WTC11 (cell line): Measurements from ENCODE around the gene CHTOP. TPM values are rescaled to one million over a fixed set of nuclear protein-coding genes. Genes with fewer than 3 reads are reported as not detected.
A peak's percentile ranks its signal among the peaks of the same experiment; 100 is the strongest.

Source experiments
- CBFB ChIP-seq: sonication (generic); formaldehyde crosslinking; IDR thresholded peaks from 2 replicates; pipeline ENCODE4 v1.8.1; 2022; ENCODE audit warnings: mild to moderate bottlenecking, low read depth, missing genetic modification reagents
- EMX1 ChIP-seq: fragments of 250-450 bp; sonication (Bioruptor Pico); IDR thresholded peaks from 2 replicates; pipeline ENCODE4 v1.8.0; 2021; ENCODE audit warnings: mild to moderate bottlenecking
- ESRRA ChIP-seq: sonication (generic); formaldehyde crosslinking; IDR thresholded peaks from 2 replicates; pipeline ENCODE4 v1.8.1; 2022; ENCODE audit warnings: mild to moderate bottlenecking, missing genetic modification reagents, borderline replicate concordance
- FOXJ3 ChIP-seq: sonication (generic); formaldehyde crosslinking; IDR thresholded peaks from 2 replicates; pipeline ENCODE4 v1.9.0; 2021; ENCODE audit warnings: missing genetic modification reagents, mild to moderate bottlenecking, borderline replicate concordance
- GABPB1 ChIP-seq: sonication (generic); formaldehyde crosslinking; IDR thresholded peaks from 2 replicates; pipeline ENCODE4 v1.8.1; 2023; ENCODE audit warnings: mild to moderate bottlenecking, missing genetic modification reagents
- IRF2 ChIP-seq: sonication (generic); formaldehyde crosslinking; IDR thresholded peaks from 2 replicates; pipeline ENCODE4 v1.8.0; 2022; ENCODE audit warnings: low read depth, missing genetic modification reagents, borderline replicate concordance
- JAZF1 ChIP-seq: fragments of 250-450 bp; sonication (Bioruptor Pico); IDR thresholded peaks from 2 replicates; pipeline ENCODE4 v1.9.0; 2021; ENCODE audit warnings: moderate library complexity, mild to moderate bottlenecking, inconsistent platforms
- MXD4 ChIP-seq: fragments of 250-450 bp; sonication (Bioruptor Pico); IDR thresholded peaks from 2 replicates; pipeline ENCODE4 v1.8.0; 2021; ENCODE audit warnings: mild to moderate bottlenecking, moderate library complexity, borderline replicate concordance
- NFE2L1 ChIP-seq: sonication (generic); formaldehyde crosslinking; IDR thresholded peaks from 2 replicates; pipeline ENCODE4 v1.8.1; 2023; ENCODE audit warnings: missing genetic modification reagents
- PRRX2 ChIP-seq: fragments of 250-450 bp; sonication (Bioruptor Pico); IDR thresholded peaks from 2 replicates; pipeline ENCODE4 v1.8.0; 2021; ENCODE audit warnings: mild to moderate bottlenecking
- RORB ChIP-seq: fragments of 250-450 bp; sonication (Bioruptor Pico); IDR thresholded peaks from 2 replicates; pipeline ENCODE4 v1.9.0; 2021; ENCODE audit warnings: mild to moderate bottlenecking
- SMAD3 ChIP-seq: sonication (generic); formaldehyde crosslinking; IDR thresholded peaks from 2 replicates; pipeline ENCODE4 v1.8.0; 2022; ENCODE audit warnings: missing genetic modification reagents, mild to moderate bottlenecking, borderline replicate concordance
- SMAD4 ChIP-seq: sonication (generic); formaldehyde crosslinking; IDR thresholded peaks from 2 replicates; pipeline ENCODE4 v1.8.0; 2022; ENCODE audit warnings: mild to moderate bottlenecking, missing genetic modification reagents
- SP1 ChIP-seq: sonication (generic); formaldehyde crosslinking; conservative IDR thresholded peaks from 2 replicates; pipeline ENCODE4 v1.8.1; 2022; ENCODE audit warnings: missing genetic modification reagents
- TEAD1 ChIP-seq: sonication (generic); formaldehyde crosslinking; IDR thresholded peaks from 2 replicates; pipeline ENCODE4 v1.8.0; 2022; ENCODE audit warnings: mild to moderate bottlenecking, missing genetic modification reagents
- ZBTB21 ChIP-seq: sonication (generic); formaldehyde crosslinking; IDR thresholded peaks from 2 replicates; pipeline ENCODE4 v1.8.1; 2023; ENCODE audit warnings: mild to moderate bottlenecking, missing genetic modification reagents, borderline replicate concordance
- ZNF232 ChIP-seq: sonication (generic); formaldehyde crosslinking; IDR thresholded peaks from 2 replicates; pipeline ENCODE4 v1.8.0; 2022; ENCODE audit warnings: mild to moderate bottlenecking, missing genetic modification reagents
- ZNF671 ChIP-seq: fragments of 250-450 bp; sonication (Bioruptor Pico); IDR thresholded peaks from 2 replicates; pipeline ENCODE4 v1.8.0; 2021; ENCODE audit warnings: mild to moderate bottlenecking
- total RNA-seq: library from RNA; stranded (reverse); gene quantifications from 3 replicates; pipeline ENCODE4 v1.2.3, GENCODE V29; 2021
- TF ChIP-seq, protein P1 (sequence below): fragments of 250-450 bp; sonication (Bioruptor Pico); IDR thresholded peaks from 2 replicates; pipeline ENCODE4 v1.9.0; 2021; ENCODE audit warnings: mild to moderate bottlenecking, borderline replicate concordance
- TF ChIP-seq, protein P2 (sequence below): fragments of 250-450 bp; sonication (Bioruptor Pico); conservative IDR thresholded peaks from 2 replicates; pipeline ENCODE4 v1.9.0; 2021; ENCODE audit warnings: mild to moderate bottlenecking
- TF ChIP-seq, protein P3 (sequence below): sonication (generic); formaldehyde crosslinking; IDR thresholded peaks from 2 replicates; pipeline ENCODE4 v1.8.0; 2023; ENCODE audit warnings: missing genetic modification reagents
- TF ChIP-seq, protein P4 (sequence below): sonication (generic); formaldehyde crosslinking; IDR thresholded peaks from 2 replicates; pipeline ENCODE4 v1.8.1; 2022; ENCODE audit warnings: mild to moderate bottlenecking, missing genetic modification reagents, moderate library complexity, borderline replicate concordance
- TF ChIP-seq, protein P5 (sequence below): fragments of 250-450 bp; sonication (Bioruptor Pico); IDR thresholded peaks from 2 replicates; pipeline ENCODE4 v1.9.0; 2021; ENCODE audit warnings: mild to moderate bottlenecking
- TF ChIP-seq, protein P6 (sequence below): sonication (generic); formaldehyde crosslinking; IDR thresholded peaks from 2 replicates; pipeline ENCODE4 v1.8.1; 2023; ENCODE audit warnings: mild to moderate bottlenecking, missing genetic modification reagents

CHTOP gene
- total RNA-seq, 1 experiment from 2014 or later = 101 TPM

DNA sequence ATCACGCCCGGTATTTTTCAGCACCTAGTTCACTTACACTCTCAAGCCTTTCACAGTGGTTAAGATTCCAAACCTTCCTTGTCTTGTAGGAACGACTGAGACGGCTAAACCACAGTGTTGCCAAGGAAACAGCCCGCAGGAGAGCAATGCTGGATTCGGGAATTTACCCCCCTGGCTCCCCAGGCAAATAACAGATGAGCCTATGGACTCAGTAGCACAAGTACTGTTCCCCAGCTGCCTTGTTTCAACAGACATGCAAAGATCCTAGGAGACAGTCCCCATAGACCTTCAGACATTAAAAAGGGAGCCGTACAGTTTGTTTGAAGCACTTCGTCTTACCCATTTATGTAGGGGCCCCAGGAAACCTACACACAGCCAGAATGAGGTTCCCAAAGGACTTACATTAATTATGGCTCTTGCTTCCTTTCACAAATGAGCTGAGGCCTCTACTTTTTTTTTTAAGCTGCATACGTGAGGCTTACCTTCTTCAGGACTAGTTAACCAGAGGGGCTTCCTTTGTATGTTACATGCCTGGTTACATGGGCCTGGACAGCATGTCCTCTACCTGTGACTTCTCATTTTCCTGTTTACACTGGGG is 27.3 kb downstream of the CHTOP start (continued):
- TF ChIP-seq, protein P1, sequence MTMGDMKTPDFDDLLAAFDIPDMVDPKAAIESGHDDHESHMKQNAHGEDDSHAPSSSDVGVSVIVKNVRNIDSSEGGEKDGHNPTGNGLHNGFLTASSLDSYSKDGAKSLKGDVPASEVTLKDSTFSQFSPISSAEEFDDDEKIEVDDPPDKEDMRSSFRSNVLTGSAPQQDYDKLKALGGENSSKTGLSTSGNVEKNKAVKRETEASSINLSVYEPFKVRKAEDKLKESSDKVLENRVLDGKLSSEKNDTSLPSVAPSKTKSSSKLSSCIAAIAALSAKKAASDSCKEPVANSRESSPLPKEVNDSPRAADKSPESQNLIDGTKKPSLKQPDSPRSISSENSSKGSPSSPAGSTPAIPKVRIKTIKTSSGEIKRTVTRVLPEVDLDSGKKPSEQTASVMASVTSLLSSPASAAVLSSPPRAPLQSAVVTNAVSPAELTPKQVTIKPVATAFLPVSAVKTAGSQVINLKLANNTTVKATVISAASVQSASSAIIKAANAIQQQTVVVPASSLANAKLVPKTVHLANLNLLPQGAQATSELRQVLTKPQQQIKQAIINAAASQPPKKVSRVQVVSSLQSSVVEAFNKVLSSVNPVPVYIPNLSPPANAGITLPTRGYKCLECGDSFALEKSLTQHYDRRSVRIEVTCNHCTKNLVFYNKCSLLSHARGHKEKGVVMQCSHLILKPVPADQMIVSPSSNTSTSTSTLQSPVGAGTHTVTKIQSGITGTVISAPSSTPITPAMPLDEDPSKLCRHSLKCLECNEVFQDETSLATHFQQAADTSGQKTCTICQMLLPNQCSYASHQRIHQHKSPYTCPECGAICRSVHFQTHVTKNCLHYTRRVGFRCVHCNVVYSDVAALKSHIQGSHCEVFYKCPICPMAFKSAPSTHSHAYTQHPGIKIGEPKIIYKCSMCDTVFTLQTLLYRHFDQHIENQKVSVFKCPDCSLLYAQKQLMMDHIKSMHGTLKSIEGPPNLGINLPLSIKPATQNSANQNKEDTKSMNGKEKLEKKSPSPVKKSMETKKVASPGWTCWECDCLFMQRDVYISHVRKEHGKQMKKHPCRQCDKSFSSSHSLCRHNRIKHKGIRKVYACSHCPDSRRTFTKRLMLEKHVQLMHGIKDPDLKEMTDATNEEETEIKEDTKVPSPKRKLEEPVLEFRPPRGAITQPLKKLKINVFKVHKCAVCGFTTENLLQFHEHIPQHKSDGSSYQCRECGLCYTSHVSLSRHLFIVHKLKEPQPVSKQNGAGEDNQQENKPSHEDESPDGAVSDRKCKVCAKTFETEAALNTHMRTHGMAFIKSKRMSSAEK = peak; percentile 76; the same call in 1 of the 2 replicates
- TF ChIP-seq SP1 (CRISPR knock-in tag) (no peak), SMAD3 (no peak), JAZF1 (CRISPR knock-in tag) (no peak), ESRRA (no peak), FOXJ3 (CRISPR knock-in tag) (no peak), EMX1 (CRISPR knock-in tag) (peak; percentile 86; the same call in 1 of the 2 replicates), ZNF232 (CRISPR knock-in tag) (no peak), PRRX2 (CRISPR knock-in tag) (peak; percentile 75; the same call in 1 of the 2 replicates), ZBTB21 (CRISPR knock-in tag) (no peak), IRF2 (CRISPR knock-in tag) (no peak), SMAD4 (CRISPR knock-in tag) (no peak), TEAD1 (no peak), MXD4 (CRISPR knock-in tag) (no peak), GABPB1 (CRISPR knock-in tag) (no peak), RORB (no peak), NFE2L1 (no peak), CBFB (CRISPR knock-in tag) (no peak), ZNF671 (no peak; the same call in 1 of the 2 replicates)
- TF ChIP-seq, protein P2, sequence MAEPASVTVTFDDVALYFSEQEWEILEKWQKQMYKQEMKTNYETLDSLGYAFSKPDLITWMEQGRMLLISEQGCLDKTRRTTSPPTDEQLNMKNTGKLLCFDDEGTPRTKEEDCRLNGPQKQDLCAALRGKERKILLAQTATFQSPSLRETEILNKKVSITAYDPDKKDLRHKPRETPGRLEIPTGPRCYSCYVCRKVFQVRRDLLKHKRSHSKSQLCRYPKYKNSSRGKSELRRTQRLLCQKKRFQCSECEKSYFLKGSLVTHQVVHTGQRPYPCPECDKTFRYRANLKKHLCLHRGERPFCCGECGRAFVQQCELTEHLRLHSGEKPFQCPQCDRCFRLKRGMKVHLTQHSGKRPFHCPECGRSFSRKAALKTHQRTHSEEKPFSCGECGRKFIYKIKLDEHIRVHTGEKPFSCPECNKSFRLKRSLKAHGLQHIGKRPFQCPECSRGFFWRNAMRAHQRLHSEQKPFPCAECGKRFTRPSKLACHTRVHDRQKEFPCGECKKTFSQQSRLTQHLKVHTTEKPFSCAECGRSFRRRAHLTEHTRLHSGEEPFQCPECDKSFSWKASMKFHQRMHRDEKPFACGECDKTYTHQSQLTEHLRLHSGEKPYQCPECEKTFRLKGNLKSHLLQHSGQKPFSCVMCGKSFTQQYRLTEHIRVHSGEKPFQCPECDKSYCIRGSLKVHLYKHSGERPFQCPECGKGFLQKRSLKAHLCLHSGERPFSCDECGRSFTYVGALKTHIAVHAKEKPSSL (CRISPR knock-in tag) = 0 out of 2 replicates have a peak, but pooled peaks have one; percentile 21
- TF ChIP-seq, protein P3, sequence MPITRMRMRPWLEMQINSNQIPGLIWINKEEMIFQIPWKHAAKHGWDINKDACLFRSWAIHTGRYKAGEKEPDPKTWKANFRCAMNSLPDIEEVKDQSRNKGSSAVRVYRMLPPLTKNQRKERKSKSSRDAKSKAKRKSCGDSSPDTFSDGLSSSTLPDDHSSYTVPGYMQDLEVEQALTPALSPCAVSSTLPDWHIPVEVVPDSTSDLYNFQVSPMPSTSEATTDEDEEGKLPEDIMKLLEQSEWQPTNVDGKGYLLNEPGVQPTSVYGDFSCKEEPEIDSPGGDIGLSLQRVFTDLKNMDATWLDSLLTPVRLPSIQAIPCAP (CRISPR knock-in tag) = no peak
- TF ChIP-seq, protein P4, sequence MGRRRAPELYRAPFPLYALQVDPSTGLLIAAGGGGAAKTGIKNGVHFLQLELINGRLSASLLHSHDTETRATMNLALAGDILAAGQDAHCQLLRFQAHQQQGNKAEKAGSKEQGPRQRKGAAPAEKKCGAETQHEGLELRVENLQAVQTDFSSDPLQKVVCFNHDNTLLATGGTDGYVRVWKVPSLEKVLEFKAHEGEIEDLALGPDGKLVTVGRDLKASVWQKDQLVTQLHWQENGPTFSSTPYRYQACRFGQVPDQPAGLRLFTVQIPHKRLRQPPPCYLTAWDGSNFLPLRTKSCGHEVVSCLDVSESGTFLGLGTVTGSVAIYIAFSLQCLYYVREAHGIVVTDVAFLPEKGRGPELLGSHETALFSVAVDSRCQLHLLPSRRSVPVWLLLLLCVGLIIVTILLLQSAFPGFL = no peak
- TF ChIP-seq, protein P5, sequence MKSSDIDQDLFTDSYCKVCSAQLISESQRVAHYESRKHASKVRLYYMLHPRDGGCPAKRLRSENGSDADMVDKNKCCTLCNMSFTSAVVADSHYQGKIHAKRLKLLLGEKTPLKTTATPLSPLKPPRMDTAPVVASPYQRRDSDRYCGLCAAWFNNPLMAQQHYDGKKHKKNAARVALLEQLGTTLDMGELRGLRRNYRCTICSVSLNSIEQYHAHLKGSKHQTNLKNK (CRISPR knock-in tag) = no peak
- TF ChIP-seq, protein P6, sequence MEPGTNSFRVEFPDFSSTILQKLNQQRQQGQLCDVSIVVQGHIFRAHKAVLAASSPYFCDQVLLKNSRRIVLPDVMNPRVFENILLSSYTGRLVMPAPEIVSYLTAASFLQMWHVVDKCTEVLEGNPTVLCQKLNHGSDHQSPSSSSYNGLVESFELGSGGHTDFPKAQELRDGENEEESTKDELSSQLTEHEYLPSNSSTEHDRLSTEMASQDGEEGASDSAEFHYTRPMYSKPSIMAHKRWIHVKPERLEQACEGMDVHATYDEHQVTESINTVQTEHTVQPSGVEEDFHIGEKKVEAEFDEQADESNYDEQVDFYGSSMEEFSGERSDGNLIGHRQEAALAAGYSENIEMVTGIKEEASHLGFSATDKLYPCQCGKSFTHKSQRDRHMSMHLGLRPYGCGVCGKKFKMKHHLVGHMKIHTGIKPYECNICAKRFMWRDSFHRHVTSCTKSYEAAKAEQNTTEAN (CRISPR knock-in tag) = no peak
- TF ChIP-seq, all 79 proteins: peak for 6
